HUES48 (cell line): ENCODE results near the gene VAT1L.

Experiments used
- H3K27ac ChIP-seq: one replicate; pipeline ENCODE4 v1.7.0; 2013; ENCODE audit warnings: low read depth, low read length, inconsistent platforms
- H3K27me3 ChIP-seq: 2 replicates; pipeline ENCODE4 v1.6.1; 2013; ENCODE audit warnings: mild to moderate bottlenecking, low read length; ENCODE audit not compliant: control insufficient read depth, insufficient read depth
- H3K36me3 ChIP-seq: 2 replicates; pipeline ENCODE4 v1.6.1; 2013; ENCODE audit warnings: low read length; ENCODE audit not compliant: control insufficient read depth, insufficient read depth
- H3K4me1 ChIP-seq: 2 replicates; pipeline ENCODE4 v1.6.1; 2013; ENCODE audit warnings: mild to moderate bottlenecking, low read length; ENCODE audit not compliant: control insufficient read depth, insufficient read depth
- H3K4me3 ChIP-seq: 2 replicates; pipeline ENCODE4 v1.5.1; 2013; ENCODE audit warnings: mild to moderate bottlenecking, low read depth, low read length
- H3K9ac ChIP-seq: 2 replicates; pipeline ENCODE4 v1.6.1; 2013; ENCODE audit warnings: mild to moderate bottlenecking, low read depth, low read length, moderate library complexity
- H3K9me3 ChIP-seq: 2 replicates; pipeline ENCODE4 v1.6.1; 2013; ENCODE audit warnings: low read length; ENCODE audit not compliant: control insufficient read depth, insufficient read depth

VAT1L gene

DNA sequence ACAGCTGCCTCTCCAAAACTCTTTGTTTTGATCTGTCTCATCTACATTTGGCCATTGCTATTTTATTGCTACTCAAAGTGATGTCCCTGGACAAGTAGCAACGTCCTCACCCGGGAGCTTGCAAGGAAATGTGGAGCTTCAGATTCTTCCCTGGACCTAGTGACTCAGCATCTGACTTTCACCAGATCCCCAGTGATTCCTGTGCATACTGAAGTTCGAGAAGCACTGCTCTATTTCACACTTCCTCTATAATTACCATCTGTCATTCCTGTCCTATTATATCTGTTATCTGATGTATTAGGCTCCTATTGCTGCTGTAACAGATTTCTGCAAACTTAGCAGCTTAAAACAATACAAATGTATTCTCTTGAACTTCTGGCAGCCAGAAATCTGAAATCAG lies 28.5 kb upstream of the VAT1L start:
- no peak overlapping the region for H3K9ac ChIP-seq
- H3K9me3 ChIP-seq, result no peaks in the 10 kb centered on the region

GRCh38 chr16:77760800-77761199 lies 27.6 kb upstream of the VAT1L start:
- Histone ChIP-seq H3K36me3 (no peaks in the 10 kb centered on the region), H3K9me3 (no peaks in the 10 kb centered on the region), H3K27ac (no peak overlapping the region), H3K9ac (no peak overlapping the region), H3K4me3 (no peak overlapping the region), H3K4me1 (no peaks in the 10 kb centered on the region), H3K27me3 (no peaks in the 10 kb centered on the region)

More for the DNA sequence above, 28.5 kb upstream of the VAT1L start:
- H3K36me3 ChIP-seq, result no peaks in the 10 kb centered on the region
- no peaks in the 10 kb centered on the region for H3K4me1 ChIP-seq
- H3K27ac ChIP-seq, result no peak overlapping the region
- H3K4me3 ChIP-seq, result no peak overlapping the region
- H3K27me3 ChIP-seq, result no peaks in the 10 kb centered on the region

DNA sequence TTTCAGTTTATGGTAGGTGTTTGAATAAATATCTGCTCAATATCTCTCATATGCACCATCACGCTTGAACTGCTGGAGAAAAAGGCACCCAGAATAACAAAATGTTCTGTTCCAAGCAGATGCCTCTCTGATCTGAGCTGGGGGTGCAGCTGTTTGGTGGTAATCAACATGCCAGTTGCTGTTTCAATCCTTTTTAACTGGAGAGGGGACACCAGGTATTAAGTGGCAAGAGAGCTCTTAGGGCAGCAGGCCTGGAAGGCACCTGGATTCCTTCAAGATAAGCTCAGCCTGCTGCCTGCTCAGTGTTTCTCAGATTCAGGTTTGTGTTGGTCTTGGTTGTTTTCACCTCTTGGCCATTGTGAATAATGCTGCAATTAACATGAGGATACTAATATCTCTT lies 27.2 kb upstream of the VAT1L start:
- H3K4me1 ChIP-seq, result no peaks in the 10 kb centered on the region
- H3K27me3 ChIP-seq, result no peaks in the 10 kb centered on the region
- H3K9me3 ChIP-seq, result no peaks in the 10 kb centered on the region
- H3K27ac ChIP-seq, result no peak overlapping the region
- no peaks in the 10 kb centered on the region for H3K36me3 ChIP-seq
- no peak overlapping the region for H3K4me3 ChIP-seq
- H3K9ac ChIP-seq, result no peak overlapping the region

- no peak overlapping the region for H3K9ac ChIP-seq
- H3K27ac ChIP-seq, result no peak overlapping the region
- H3K9me3 ChIP-seq, result no peaks in the 10 kb centered on the region
- no peak overlapping the region for H3K4me3 ChIP-seq
- H3K36me3 ChIP-seq, result no peaks in the 10 kb centered on the region
- H3K27me3 ChIP-seq, result no peaks in the 10 kb centered on the region
- no peaks in the 10 kb centered on the region for H3K4me1 ChIP-seq
These were observed 26.1 kb upstream of the VAT1L start for GRCh38 chr16:77762262-77762661.

- Histone ChIP-seq H3K27ac (no peak overlapping the region), H3K27me3 (no peaks in the 10 kb centered on the region), H3K4me1 (no peaks in the 10 kb centered on the region), H3K9me3 (no peaks in the 10 kb centered on the region), H3K9ac (no peak overlapping the region), H3K4me3 (no peak overlapping the region), H3K36me3 (no peaks in the 10 kb centered on the region)
These were observed 24.4 kb upstream of the VAT1L start for GRCh38 chr16:77763994-77764393.

DNA sequence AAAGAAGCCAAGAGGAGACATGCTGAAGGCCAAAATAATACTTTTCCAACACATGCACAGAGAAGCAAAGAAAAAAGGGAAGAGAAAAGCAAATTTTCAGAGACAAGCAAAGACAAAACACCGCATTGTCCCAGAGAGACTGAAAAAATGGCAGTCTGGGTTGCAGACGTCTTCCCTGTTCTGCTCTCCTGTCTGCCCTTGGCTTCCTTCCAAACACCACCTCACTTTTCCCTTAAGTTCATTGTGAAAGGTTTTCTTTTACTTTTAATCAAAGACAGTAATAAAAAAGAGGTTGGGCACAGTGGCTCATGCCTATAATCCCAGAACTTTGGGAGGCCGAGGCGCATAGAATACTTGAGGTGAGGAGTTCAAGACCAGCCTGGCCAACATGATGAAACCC lies 21.2 kb upstream of the VAT1L start:
- no peak overlapping the region for H3K9ac ChIP-seq
- no peaks in the 10 kb centered on the region for H3K9me3 ChIP-seq
- no peak overlapping the region for H3K4me3 ChIP-seq
- H3K27ac ChIP-seq, result no peak overlapping the region
- H3K4me1 ChIP-seq, result no peaks in the 10 kb centered on the region
- H3K27me3 ChIP-seq, result no peaks in the 10 kb centered on the region
- no peaks in the 10 kb centered on the region for H3K36me3 ChIP-seq

DNA sequence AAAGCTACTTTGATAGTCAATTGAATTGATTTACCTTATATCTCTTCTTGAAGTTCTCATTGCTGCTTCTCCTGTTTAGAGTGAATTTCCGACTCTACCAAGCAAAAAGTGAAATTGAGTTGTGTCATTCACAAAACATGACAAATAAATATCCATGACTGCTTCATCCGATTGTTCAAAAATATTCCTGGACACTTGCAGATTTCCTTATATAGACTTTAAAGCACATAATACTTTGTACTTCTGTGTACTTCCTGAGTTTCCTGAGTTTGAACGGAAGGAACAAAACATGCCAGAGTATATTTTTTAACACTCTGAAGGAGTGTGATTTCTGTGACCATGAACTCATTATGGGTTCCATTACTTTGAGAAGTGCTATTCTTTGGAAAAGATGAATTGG lies 20.5 kb upstream of the VAT1L start:
- Histone ChIP-seq H3K9ac (no peak overlapping the region), H3K27ac (no peak overlapping the region), H3K9me3 (no peaks in the 10 kb centered on the region)

DNA sequence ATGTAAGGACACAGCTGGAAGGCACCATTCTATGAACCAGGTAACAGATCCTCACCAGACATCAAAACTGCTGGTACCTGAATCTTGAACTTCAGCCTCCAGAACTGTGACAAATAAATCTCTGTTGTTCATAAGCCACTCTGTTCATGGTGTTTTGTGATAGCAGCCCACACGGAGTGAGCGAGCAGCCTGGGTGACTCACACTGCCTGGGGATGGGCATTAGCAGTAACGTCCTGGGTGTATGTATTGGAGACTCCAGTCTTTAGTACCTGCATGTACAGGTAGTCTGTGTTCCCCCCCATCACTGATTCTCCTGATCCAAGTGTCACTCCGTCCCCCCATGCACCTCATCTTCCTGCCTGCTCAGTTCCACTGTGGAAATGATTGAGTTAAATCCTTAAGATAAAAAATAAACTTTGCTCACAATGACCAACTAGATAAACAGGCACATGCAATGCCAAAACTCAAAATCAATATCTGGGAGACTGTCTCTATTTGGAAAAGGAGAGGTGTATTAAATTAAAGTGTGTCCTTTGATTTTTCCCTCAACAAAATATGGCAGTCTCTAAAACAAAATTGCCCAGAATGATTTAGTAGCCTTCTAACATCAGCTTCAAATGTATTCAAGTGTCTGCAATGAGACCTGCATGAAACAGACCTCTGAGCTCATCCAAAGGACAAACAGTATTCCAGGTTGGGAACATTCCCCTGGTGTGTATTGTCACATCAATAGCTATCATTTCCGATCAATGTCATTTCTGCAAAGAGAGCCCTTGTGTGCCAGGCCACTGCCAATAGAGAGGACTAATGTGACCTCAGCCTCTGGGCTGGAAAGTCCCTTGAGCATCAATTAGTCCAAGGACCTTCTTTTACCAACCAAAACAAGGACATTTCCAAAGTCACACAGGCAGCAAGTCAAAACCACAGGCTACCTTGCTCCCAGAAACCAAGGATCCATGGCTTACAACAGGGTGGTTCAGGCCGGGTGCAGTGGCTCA lies 12.2 kb upstream of the VAT1L start:
- no peak overlapping the region for H3K27ac ChIP-seq
- H3K27me3 ChIP-seq, result no peaks in the 10 kb centered on the region
- no peak overlapping the region for H3K4me3 ChIP-seq
- no peaks in the 10 kb centered on the region for H3K9me3 ChIP-seq
- no peak overlapping the region for H3K9ac ChIP-seq
- H3K4me1 ChIP-seq, result no peaks in the 10 kb centered on the region
- no peaks in the 10 kb centered on the region for H3K36me3 ChIP-seq

More for the DNA sequence above, 20.5 kb upstream of the VAT1L start:
- no peak overlapping the region for H3K4me3 ChIP-seq
- no peaks in the 10 kb centered on the region for H3K4me1 ChIP-seq
- no peaks in the 10 kb centered on the region for H3K27me3 ChIP-seq
- no peaks in the 10 kb centered on the region for H3K36me3 ChIP-seq

DNA sequence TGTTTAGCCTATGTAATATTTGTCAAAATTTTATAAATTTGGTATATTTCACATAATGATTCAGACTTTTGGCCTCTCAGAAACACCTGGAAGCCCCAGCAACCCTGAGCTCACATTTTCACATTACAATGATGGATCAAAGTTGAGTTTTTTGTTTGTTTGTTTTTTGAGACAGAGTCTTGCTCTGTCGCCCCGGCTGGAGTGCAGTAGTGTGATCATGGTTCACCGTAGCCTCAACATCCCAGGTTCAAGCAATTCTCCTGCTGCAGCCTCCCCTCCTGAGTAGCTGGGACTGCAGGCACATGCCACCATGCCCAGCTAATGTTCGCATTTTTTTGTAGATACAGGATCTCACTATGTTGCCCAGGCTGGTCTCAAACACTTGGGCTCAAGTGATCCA lies 10.6 kb upstream of the VAT1L start:
- no peak overlapping the region for H3K4me3 ChIP-seq
- H3K27me3 ChIP-seq, result no peaks in the 10 kb centered on the region
- no peak overlapping the region for H3K27ac ChIP-seq
- H3K36me3 ChIP-seq, result no peaks in the 10 kb centered on the region
- no peak overlapping the region for H3K9ac ChIP-seq
- H3K4me1 ChIP-seq, result no peaks in the 10 kb centered on the region
- no peaks in the 10 kb centered on the region for H3K9me3 ChIP-seq

DNA sequence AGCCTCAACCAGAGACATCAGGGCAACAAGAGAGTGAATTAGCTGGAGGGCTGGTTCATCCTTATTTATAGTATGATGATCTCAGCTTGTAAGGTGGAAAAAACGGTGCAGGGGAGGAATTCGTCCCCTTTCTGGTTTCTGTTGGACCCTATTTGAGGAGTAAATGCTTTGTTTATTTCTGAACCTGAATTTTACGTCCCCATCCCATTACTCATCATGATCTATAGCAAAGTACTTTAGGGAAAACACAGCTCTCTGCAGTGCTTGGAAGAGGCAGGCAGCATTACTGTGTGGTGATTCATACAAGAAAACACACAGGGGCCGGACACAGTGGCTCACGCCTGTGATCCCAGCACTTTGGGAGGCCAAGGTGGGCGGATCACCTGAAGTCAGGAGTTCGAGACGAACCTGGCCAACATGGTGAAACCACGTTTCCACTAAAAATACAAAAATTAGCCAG lies 8.0 kb upstream of the VAT1L start:
- Histone ChIP-seq H3K4me1 (no peaks in the 10 kb centered on the region), H3K36me3 (no peaks in the 10 kb centered on the region), H3K4me3 (no peak overlapping the region), H3K27ac (peak overlapping the region; percentile 43), H3K9ac (no peak overlapping the region), H3K27me3 (no peaks in the 10 kb centered on the region), H3K9me3 (no peaks in the 10 kb centered on the region)

- H3K27ac ChIP-seq, result no peak overlapping the region
- H3K9me3 ChIP-seq, result no peaks in the 10 kb centered on the region
- H3K27me3 ChIP-seq, result no peaks in the 10 kb centered on the region
- H3K9ac ChIP-seq, result no peak overlapping the region
- H3K36me3 ChIP-seq, result no peaks in the 10 kb centered on the region
- H3K4me1 ChIP-seq, result no peaks in the 10 kb centered on the region
- no peak overlapping the region for H3K4me3 ChIP-seq
These were observed 7.3 kb upstream of the VAT1L start for GRCh38 chr16:77781091-77781490.
